Retinal pigment epithelial cell (primary cell): ENCODE measurements around the gene EMP1.

Experiments used
- DNase-seq: peaks from one replicate; pipeline ENCODE4 v3.0.0-alpha.2; 2010; ENCODE audit warnings: low read depth
- H3K4me3 ChIP-seq: 2 replicates; pipeline ENCODE4 v1.5.1; 2011; ENCODE audit warnings: mild to moderate bottlenecking, low read length, control low read depth, moderate library complexity
- CTCF ChIP-seq: conservative IDR thresholded peaks from 2 replicates; pipeline ENCODE4 v1.5.1; 2011; ENCODE audit warnings: low read depth, low read length, control low read depth, inconsistent platforms

Gene EMP1

GRCh38 chr12:13222076-13222475 lies 25.6 kb downstream of the EMP1 start:
- no peak for TF ChIP-seq CTCF
- no peak overlapping the region for H3K4me3 ChIP-seq
- DNase-seq = no peak

GRCh38 chr12:13223179-13223804 lies 26.8 kb downstream of the EMP1 start:
- no peak for TF ChIP-seq CTCF

GRCh38 chr12:13223941-13224340 lies 27.4 kb downstream of the EMP1 start:
- no peak for DNase-seq
- no peak overlapping the region for H3K4me3 ChIP-seq
- no peak for TF ChIP-seq CTCF

More at GRCh38 chr12:13223179-13223804, 26.8 kb downstream of the EMP1 start:
- no peak for DNase-seq
- H3K4me3 ChIP-seq = no peak overlapping the region

GRCh38 chr12:13227191-13227590 lies 30.7 kb downstream of the EMP1 start:
- H3K4me3 ChIP-seq = no peak overlapping the region
- TF ChIP-seq CTCF = no peak
- no peak for DNase-seq

- DNase-seq = no peak
- TF ChIP-seq CTCF = no peak
- H3K4me3 ChIP-seq = no peak overlapping the region
Measured at GRCh38 chr12:13228579-13228978, 32.1 kb downstream of the EMP1 start.

GRCh38 chr12:13229504-13229903 lies 33.0 kb downstream of the EMP1 start:
- no peak for TF ChIP-seq CTCF
- no peak for DNase-seq
- no peak overlapping the region for H3K4me3 ChIP-seq

- TF ChIP-seq CTCF = no peak
- no peak for DNase-seq
- H3K4me3 ChIP-seq = no peak overlapping the region
Measured at GRCh38 chr12:13230500-13230899, 34.0 kb downstream of the EMP1 start.
